Measurements from ENCODE around the gene GSTK1.

Gene GSTK1

DNA sequence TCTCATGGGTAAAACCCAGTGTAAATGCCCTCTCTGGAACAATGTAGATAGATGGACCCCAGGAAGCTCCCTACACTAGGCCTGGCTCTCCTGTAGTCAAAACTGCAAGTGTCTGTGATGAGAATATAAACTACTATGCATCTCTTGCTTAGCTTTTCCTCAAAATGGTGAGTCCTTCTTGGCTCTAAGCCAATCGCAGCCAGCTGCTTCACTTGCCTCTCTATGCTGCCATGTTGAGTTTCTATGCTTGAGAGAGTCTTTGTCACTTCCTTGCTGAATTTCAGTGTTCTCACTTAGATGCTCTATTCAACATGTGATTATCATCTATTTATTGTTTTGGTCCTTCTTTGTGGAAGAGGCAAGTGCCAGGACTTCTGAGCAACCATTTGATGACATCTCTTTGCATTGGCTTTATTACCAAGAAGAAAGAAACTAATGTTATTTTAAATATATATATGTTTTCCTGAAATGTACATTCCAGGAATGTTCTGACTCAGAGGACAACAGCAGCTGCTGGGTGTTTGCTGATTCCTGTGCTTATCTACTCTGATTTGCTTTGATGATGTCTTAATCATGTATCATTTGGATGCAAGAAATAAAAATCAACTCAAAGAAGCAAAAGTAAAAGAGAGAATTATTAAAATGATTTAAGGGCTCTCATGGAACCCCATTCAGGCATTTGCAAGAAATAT is 24.8 kb upstream of the GSTK1 start:
- no peak overlapping the region for H3K4me3 ChIP-seq (replicated peaks; ENCODE audit: low read depth, low read length)
- TF ChIP-seq CTCF (IDR thresholded peaks at IDR 0.05; ENCODE audit: low read depth, low read length, missing control alignments) = no peak
- no peak for DNase-seq (ENCODE audit: extremely low read depth, low read depth)

DNA sequence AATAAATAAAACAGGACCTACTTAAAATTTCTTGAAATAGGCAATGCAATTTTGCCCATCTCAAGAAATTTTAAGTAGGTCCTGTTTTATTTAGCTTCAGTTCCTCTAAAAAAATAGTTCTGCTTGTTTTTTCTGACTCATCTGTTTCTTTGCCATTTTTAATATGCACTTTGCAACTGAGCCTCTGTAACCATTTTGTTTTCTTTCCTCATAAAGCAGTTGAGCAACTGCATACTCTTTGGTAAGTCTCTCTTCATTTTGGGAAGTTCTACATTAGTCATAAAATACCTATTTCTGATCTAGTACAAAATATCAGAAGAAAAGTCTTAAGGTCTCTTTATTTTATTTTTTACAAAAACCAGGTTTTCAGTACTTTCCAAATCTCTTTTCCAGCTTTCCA is 23.4 kb upstream of the GSTK1 start:
- no peak for TF ChIP-seq CTCF (IDR thresholded peaks at IDR 0.05; ENCODE audit: low read depth, low read length, missing control alignments)
- DNase-seq (ENCODE audit: extremely low read depth, low read depth) = no peak
- no peak overlapping the region for H3K4me3 ChIP-seq (replicated peaks; ENCODE audit: low read depth, low read length)

DNA sequence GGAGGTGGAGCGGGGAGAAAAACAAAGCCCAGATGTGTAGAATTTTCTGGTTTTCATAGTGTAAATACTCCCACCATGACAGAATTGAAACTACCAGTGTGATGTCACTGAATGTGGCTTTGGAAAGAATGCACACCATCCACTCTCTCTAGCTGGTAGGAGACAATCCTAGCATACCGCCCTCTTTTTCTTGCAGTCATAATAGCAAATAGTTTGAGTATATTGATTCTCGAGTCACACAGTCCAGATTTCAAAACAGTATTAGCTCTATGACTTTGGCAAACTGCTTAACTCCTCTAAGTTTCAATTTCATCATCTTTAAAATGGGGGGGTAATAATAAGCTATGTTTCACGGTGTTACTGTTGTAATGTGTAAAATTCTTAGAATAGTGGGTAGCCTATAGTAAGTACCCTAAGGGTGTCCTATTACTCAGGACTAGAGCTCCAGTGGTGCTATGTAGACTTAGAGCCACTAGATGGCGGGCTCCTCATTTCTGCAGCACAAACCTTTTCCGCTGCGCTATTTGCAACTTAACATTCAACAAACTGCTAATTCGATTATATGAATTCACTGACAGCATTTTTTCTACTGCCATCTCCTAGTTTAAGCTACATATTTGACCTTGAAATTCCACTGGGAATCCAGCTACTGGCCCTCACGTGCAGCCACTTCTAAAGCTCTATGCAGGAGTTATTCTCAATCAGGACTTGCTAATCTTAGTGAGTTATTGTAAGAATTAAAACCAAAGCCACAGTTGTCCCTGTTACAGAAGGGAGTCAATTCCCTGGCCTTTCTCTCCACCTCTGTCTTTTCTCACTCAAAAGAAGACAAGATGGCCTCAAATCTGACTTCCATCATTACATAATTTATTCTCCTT is 22.7 kb upstream of the GSTK1 start:
- no peak overlapping the region for H3K4me3 ChIP-seq (replicated peaks; ENCODE audit: low read depth, low read length)
- DNase-seq (ENCODE audit: extremely low read depth, low read depth) = peak; percentile 59
- TF ChIP-seq CTCF (IDR thresholded peaks at IDR 0.05; ENCODE audit: low read depth, low read length, missing control alignments) = peak; percentile 91

GRCh38 chr7:143242306-143242705 is 20.9 kb upstream of the GSTK1 start:
- no peak for DNase-seq (ENCODE audit: extremely low read depth, low read depth)
- H3K4me3 ChIP-seq (replicated peaks; ENCODE audit: low read depth, low read length) = no peak overlapping the region
- TF ChIP-seq CTCF (IDR thresholded peaks at IDR 0.05; ENCODE audit: low read depth, low read length, missing control alignments) = no peak

GRCh38 chr7:143243111-143243510 is 20.1 kb upstream of the GSTK1 start:
- no peak for DNase-seq (ENCODE audit: extremely low read depth, low read depth)
- no peak overlapping the region for H3K4me3 ChIP-seq (replicated peaks; ENCODE audit: low read depth, low read length)
- TF ChIP-seq CTCF (IDR thresholded peaks at IDR 0.05; ENCODE audit: low read depth, low read length, missing control alignments) = no peak

GRCh38 chr7:143243614-143244013 is 19.6 kb upstream of the GSTK1 start:
- TF ChIP-seq CTCF (IDR thresholded peaks at IDR 0.05; ENCODE audit: low read depth, low read length, missing control alignments) = no peak
- DNase-seq (ENCODE audit: extremely low read depth, low read depth) = no peak

More at GRCh38 chr7:143243614-143244013, 19.6 kb upstream of the GSTK1 start:
- H3K4me3 ChIP-seq (replicated peaks; ENCODE audit: low read depth, low read length) = no peak overlapping the region
